MCF 10A (cell line): ENCODE data around the gene ZBTB26. TPM values are rescaled to one million over a fixed set of nuclear protein-coding genes. Genes with fewer than 3 reads are reported as not detected.

Experiments
- BruUV-seq: library from RNA; stranded (reverse); fragments of 400-500 nt; replicated peaks from 2 replicates; lab custom pipeline; 2021; lab: Mats Ljungman, UMichigan
- CTCF ChIA-PET: fragments of 300-600 bp; sonication (Branson Sonifier 250); formaldehyde crosslinking; extraction: SDS; loops from one replicate; lab custom pipeline; 2021; ENCODE audit warnings: antibody characterized with exemption, inconsistent platforms; lab: Yijun Ruan, JAX
- POLR2A ChIA-PET: fragments of 300-600, 350-650 bp; sonication (Branson Sonifier 250); formaldehyde crosslinking; extraction: SDS; loops from one replicate; lab custom pipeline; 2020; ENCODE audit warnings: antibody characterized with exemption, inconsistent platforms; lab: Yijun Ruan, JAX
- DNase-seq: peaks from one replicate; pipeline ENCODE4 v3.0.0-alpha.2; 2018; ENCODE audit not compliant: unreplicated experiment
- H3K27ac Mint-ChIP-seq: one replicate; pipeline ENCODE4 v1.8.0; 2022; ENCODE audit warnings: mild to moderate bottlenecking, low read depth, mixed read lengths; ENCODE audit not compliant: unreplicated experiment
- H3K27me3 Mint-ChIP-seq: one replicate; pipeline ENCODE4 v1.8.0; 2022; ENCODE audit warnings: mixed read lengths; ENCODE audit not compliant: insufficient read depth, unreplicated experiment
- H3K36me3 Mint-ChIP-seq: one replicate; pipeline ENCODE4 v1.8.0; 2022; ENCODE audit warnings: mild to moderate bottlenecking, moderate library complexity, mixed read lengths; ENCODE audit not compliant: insufficient read depth, unreplicated experiment
- H3K4me1 Mint-ChIP-seq: one replicate; pipeline ENCODE4 v1.8.0; 2022; ENCODE audit warnings: mixed read lengths; ENCODE audit not compliant: insufficient read depth, unreplicated experiment
- H3K4me3 Mint-ChIP-seq: one replicate; pipeline ENCODE4 v1.8.0; 2022; ENCODE audit warnings: mild to moderate bottlenecking, moderate library complexity, mixed read lengths; ENCODE audit not compliant: unreplicated experiment
- H3K9me3 Mint-ChIP-seq: one replicate; pipeline ENCODE4 v1.8.0; 2022; ENCODE audit warnings: mixed read lengths; ENCODE audit not compliant: unreplicated experiment
- CTCF ChIP-seq: fragments of 200-600 bp; IDR thresholded peaks from one replicate; pipeline ENCODE4 v1.8.0; 2022; ENCODE audit warnings: antibody characterized with exemption, mild to moderate bottlenecking; ENCODE audit not compliant: unreplicated experiment
- intact Hi-C: fragments of 100-400 bp; cut with micrococcal nuclease; formaldehyde crosslinking; loops from 2 replicates; pipeline ENCODE4 v1.14.1; 2022
- total RNA-seq: library from RNA; stranded (reverse); gene quantifications from 2 replicates; pipeline ENCODE4 v1.2.3, GENCODE V29; 2022

ZBTB26 gene
- total RNA-seq, 1 experiment from 2014 or later, result 4.0 TPM

DNA sequence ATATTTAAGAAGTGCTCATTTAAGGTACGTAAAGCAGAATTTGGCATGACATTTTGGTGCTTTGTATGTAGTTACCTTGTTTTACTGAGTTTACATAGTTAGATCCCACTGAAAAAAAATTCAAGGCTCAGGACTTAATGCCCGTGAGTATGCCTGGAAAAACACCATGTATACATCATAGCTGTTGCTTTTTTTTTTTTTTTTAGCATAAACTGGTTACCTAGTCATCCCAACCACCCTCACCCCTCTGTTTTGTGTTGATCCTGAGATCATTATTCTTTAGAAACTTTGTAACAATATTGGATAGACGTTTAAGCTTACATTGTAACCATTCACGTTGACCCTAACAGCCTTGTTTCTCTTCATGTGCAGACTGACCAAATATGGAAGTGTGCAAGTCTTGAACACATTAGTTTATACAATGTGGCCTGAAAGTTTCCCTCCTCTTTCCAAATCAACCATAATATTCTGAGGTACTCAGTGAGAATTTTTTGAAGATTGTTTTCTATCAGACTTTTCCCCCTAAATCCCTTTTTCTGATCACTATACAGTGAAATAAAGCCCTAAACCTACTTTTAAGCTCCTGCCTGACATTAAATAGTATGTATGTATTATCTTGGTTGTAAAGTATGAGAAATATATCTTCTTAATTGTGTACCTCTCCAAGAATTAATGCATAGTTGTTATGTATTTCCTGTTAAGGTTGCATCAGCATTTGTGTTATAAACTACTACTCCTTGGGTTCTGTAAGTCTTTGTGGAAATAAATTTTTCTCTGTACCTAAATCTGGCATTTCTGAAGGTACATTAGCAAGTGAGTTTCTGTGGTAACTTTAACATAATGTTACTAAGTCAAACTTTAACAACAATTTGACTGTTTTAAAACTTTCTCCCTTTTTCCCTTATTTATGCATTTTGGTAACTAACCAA is 13.9 kb upstream of the ZBTB26 start:
- ChIA-PET POLR2A (interaction anchor here (0.6 to 3.6 kb wide), 5 partner anchors 14 to 44 kb away, joined by 3 to 17 read pairs (median 4); partner anchors contain the start of genes RC3H2, ZBTB26 and ZBTB6), CTCF (interaction anchor here (0.6 kb wide), 1 partner anchor 362 kb away, joined by 3 read pairs; no protein-coding TSS in a partner anchor)
- intact Hi-C loops, result loop anchor here (5.0 kb wide), 1 partner anchor 43 kb away; no protein-coding TSS in a partner anchor
- Mint-ChIP-seq H3K36me3 (peaks cover 35% of the 10 kb centered on the region), H3K4me1 (peaks cover 16% of the 10 kb centered on the region), H3K4me3 (no peak overlapping the region), H3K27ac (peak overlapping the region; percentile 21), H3K27me3 (no peaks in the 10 kb centered on the region), H3K9me3 (no peaks in the 10 kb centered on the region)
- BruUV-seq, result no TSS peak
- no peak for TF ChIP-seq CTCF
- DNase-seq, result no peak

DNA sequence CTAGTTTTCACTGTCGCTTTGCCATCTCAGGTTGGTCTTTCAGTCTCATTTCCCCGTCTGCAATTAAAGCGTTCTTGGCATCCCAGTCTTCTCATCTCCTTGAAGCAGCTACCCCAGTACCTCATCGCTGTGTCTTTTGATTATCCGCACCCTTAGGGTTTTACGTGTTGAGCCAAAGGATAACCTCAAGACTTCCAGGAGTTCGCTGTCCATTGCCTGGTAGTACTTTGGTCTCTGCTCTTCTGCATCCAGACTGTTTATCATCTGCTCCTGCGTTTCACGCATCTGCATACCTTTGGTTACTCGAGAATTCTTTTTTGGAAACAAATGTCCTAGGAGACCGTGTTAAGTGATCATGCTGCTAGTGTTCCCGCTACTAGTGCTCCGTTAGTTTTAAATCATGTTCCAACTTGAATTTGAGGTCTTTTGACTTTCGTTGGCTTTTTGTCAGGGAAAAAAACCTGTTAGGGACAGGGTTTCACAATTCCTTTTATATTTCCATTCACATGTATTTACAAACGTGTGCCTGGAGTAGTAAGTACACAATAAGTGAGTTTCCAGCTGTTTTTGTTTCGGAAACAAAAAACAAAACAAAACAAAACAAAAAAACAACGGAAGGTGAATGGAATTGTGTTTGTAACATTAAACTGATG is 10.4 kb upstream of the ZBTB26 start:
- POLR2A ChIA-PET, result interaction anchor here (1.2 to 5.7 kb wide), 11 partner anchors 10 to 49 kb away, joined by 3 to 162 read pairs (median 18); partner anchors contain the start of genes RC3H2, ZBTB26 and ZBTB6

DNA sequence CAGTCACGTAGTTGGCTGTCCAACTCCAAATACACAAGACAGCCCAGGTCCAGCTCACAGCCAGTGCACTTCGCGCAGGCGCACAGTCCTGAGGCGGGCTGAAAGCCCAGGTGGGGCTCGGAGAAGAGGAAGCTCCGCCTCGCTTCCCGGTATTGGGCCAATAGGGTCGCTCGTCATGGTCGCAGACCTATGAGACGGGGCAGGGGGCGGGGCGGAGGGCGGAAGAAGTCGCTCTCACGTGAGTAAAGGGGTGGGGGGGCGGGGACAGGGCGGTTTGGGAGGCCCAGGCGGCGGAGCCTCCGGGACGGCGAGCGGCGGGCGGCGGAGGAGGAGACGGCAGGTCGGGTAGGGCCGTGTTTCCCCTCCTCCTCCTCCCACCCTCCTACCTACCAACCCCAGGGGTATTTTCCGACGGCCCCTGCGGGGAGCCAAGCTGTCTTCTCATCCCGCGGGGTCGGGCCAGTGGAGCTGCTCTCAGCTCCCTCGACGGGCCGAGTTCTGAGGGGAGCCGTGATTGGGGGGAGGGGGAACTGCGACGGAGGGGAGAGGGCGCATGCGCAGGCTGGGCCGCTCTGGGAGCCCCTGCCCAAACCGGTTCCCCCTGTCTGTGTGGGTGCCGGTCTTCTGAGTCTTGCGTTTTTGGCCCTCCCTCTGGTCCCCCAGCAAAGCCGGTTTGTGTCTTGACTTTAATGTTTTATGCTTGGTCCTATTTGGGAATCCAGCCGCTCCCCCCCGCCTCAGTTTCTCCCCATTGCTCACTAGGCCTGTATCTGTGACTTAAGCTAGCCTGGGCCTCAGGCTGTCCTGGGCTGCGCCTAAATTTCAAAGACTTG is 9.7 kb upstream of the ZBTB26 start, which contains the start of gene RABGAP1:
Gene RABGAP1 (plus strand): TSS at position 272 of the 833 bp plus-strand sequence. CDS start 16,040 bp downstream, outside the sequence.
- H3K9me3 Mint-ChIP-seq, result no peaks in the 10 kb centered on the region
- intact Hi-C loops, result loop anchor here (1.0 kb wide), 1 partner anchor 10 kb away; the partner anchor contains the start of gene ZBTB26

More for the DNA sequence above, 10.4 kb upstream of the ZBTB26 start:
- BruUV-seq, result TSS peak; percentile 62
- no peaks in the 10 kb centered on the region for H3K9me3 Mint-ChIP-seq
- DNase-seq, result peak; percentile 43
- H3K27me3 Mint-ChIP-seq, result no peaks in the 10 kb centered on the region
- peak overlapping the region; percentile 85 for H3K27ac Mint-ChIP-seq
- peaks cover 5% of the 10 kb centered on the region for H3K4me1 Mint-ChIP-seq
- CTCF ChIA-PET, result interaction anchor here (0.7 to 1.5 kb wide), 3 partner anchors 9 to 1398 kb away, joined by 3 to 9 read pairs (median 3); no protein-coding TSS in a partner anchor
- no peak for TF ChIP-seq CTCF
- intact Hi-C loops, result no loop called here
- peak overlapping the region; percentile 91 for H3K4me3 Mint-ChIP-seq
- peaks cover 43% of the 10 kb centered on the region for H3K36me3 Mint-ChIP-seq

More for the DNA sequence above, 9.7 kb upstream of the ZBTB26 start, which contains the start of gene RABGAP1:
- Mint-ChIP-seq H3K27me3 (no peaks in the 10 kb centered on the region), H3K27ac (peak within 1 kb of the TSS; percentile 85), H3K4me1 (peaks cover 5% of the 10 kb centered on the region), H3K4me3 (peak within 1 kb of the TSS; percentile 91), H3K36me3 (peaks cover 50% of the 10 kb centered on the region)
- POLR2A ChIA-PET, result interaction anchor here (0.6 to 5.7 kb wide), 15 partner anchors 10 to 1680 kb away, joined by 3 to 162 read pairs (median 11); partner anchors contain the start of genes PDCL, RC3H2, ZBTB26 and ZBTB6
- peak; percentile 99 for DNase-seq
- no TSS peak for BruUV-seq
- CTCF ChIA-PET, result interaction anchor here (0.5 to 1.8 kb wide), 5 partner anchors 9 to 50 kb away, joined by 3 to 9 read pairs (median 7); no protein-coding TSS in a partner anchor
- no peak for TF ChIP-seq CTCF
